22Rv1 (cell line): ENCODE measurements around the gene COMMD1.
"Not testable (repeated sequence)": the region's sequence is repeated elsewhere in the genome, so short reads cannot be mapped to it uniquely, and the experiment has no call there.

Experiments
- H3K27ac ChIP-seq: fragments of 450-650 bp; 2 replicates; pipeline ENCODE4 v1.5.1; 2017
- ZFX ChIP-seq: fragments of 450-650 bp; IDR thresholded peaks from 2 replicates; pipeline ENCODE4 v1.6.1; 2017; ENCODE audit warnings: antibody characterized with exemption, borderline replicate concordance
- TF ChIP-seq, protein P1 (sequence below): fragments of 450-650 bp; IDR thresholded peaks from 2 replicates; pipeline ENCODE4 v1.5.1; 2017; ENCODE audit warnings: mild to moderate bottlenecking

COMMD1 gene

DNA sequence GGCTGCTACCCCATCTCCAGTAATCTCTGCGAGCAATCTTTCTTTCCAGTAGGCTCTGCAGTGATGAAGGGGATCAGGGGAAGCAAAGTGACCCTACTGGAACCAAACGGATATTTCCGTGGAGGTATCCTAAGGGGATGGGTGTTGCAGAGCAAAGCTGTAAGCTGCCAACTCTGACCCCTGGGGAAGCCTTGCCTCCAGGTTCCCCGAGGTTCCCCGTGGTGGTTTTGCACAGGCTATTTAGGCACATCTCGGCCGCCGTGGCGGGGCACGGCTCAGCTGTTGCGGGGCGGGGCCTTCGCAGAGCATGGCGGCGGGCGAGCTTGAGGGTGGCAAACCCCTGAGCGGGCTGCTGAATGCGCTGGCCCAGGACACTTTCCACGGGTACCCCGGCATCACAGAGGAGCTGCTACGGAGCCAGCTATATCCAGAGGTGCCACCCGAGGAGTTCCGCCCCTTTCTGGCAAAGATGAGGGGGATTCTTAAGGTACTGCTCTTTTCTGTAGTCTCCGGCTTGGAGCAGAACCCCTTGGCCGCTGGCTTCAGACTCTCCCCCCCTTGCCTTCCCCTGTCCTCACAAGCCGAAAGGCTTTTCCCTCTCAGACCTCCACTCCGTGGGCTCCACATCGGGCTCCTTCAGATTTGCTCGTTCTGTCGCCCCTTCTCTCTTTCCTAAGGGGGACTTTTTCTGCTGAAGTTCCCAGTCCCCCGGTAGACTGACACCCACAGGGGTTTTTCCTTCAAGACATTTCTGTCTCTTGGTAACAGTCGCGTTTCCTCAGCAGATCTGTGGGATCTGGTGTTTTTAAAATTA is at the start of gene COMMD1:
Gene COMMD1, plus strand, starts transcription at position 303 of the 814 bp plus-strand sequence. Its CDS starts 5 bp downstream, at position 308.
- TF ChIP-seq ZFX = no peak
- TF ChIP-seq, protein P1, sequence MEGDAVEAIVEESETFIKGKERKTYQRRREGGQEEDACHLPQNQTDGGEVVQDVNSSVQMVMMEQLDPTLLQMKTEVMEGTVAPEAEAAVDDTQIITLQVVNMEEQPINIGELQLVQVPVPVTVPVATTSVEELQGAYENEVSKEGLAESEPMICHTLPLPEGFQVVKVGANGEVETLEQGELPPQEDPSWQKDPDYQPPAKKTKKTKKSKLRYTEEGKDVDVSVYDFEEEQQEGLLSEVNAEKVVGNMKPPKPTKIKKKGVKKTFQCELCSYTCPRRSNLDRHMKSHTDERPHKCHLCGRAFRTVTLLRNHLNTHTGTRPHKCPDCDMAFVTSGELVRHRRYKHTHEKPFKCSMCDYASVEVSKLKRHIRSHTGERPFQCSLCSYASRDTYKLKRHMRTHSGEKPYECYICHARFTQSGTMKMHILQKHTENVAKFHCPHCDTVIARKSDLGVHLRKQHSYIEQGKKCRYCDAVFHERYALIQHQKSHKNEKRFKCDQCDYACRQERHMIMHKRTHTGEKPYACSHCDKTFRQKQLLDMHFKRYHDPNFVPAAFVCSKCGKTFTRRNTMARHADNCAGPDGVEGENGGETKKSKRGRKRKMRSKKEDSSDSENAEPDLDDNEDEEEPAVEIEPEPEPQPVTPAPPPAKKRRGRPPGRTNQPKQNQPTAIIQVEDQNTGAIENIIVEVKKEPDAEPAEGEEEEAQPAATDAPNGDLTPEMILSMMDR = no peak
- peak within 1 kb of the TSS; percentile 43 for H3K27ac ChIP-seq

DNA sequence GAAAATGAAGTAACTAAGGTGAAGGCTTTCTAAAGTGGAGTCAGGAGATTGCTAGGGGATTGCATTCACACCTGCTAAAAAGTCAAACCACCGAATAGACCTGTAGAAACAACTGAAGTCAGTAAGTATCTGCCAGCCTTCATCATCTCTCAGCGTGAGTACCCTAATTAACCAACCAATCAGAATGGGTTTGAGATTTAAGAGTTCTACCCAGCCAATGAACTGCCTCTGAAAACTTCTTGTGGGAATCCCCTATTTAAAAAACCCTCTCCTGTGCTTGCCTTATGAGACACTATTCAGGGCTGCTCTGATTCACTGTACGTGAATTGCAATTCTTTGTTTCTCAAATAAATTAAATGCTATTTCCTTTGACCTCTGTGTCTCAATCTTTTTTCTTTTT is 48.2 kb upstream of the COMMD1 start:
- TF ChIP-seq ZFX = no peak
- TF ChIP-seq, protein P1 = no peak

DNA sequence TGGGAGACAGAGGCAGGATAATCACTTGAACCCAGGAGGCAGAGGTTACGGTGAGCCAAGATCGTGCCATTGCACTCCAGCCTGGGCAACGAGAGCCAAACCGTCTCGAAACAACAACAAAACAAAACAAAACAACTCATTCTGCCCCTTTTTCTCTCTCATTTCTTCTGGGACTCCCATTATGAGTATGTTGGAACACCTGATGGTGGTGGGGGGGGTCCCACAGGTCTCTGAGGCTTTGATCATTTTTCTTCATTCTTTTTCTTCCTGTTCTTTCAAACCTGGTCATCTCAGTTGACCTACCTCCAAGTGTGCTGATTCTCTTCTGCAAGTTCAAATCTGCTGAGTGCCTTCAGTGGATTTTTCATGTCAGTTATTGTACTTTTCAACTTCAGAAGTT is 43.4 kb upstream of the COMMD1 start:
- no peak for TF ChIP-seq ZFX
- TF ChIP-seq, protein P1 = no peak
- H3K27ac ChIP-seq = no peak overlapping the region

More for the DNA sequence above, 48.2 kb upstream of the COMMD1 start:
- no peak overlapping the region for H3K27ac ChIP-seq

DNA sequence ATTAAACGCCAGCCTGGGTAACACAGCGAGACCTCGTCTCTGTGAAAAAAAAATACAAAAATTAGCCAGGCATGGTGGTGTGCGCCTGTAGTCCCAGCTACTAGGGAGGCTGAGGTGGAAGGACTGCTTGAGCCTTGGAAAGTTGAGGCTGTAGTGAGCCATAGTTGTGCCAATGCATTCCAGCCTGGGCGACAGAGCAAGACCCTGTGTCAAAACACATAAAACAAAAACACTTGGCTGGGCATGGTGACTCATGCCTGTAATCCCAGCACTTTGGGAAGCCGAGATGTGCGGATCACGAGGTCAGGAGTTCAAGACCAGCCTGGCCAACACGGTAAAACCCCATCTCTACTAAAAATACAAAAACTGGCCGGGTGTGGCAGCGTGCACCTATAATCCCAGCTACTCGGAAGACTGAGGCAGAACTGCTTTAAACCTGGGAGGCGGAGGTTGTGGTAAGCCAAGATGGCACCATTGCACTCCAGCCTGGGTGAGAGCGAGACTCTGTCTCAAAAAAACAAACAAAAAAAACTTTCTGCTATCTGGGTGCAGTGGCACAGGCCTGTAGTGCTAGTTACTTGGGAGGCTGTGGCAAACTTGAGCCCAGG is 38.9 kb upstream of the COMMD1 start:
- H3K27ac ChIP-seq = not testable (repeated sequence)

DNA sequence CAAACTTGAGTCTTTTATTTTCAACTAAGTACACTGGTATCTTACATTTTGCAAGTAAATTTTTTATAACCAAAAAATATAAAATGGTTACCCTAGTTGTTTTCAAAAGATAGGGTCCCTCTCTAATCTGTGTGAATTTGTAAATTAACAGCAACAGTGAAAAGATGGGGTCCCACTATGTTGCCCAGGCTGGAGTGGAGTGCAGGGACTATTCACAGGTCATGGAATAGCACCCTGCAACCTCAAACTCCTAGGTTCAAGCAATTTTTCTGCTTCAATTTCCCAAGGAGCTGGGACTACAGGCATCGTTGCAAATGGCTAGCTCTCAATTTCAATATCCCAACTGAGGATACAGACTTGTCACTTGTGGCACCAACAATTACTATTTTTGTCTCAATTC is 29.1 kb upstream of the COMMD1 start:
- no peak overlapping the region for H3K27ac ChIP-seq
- TF ChIP-seq, protein P1 = no peak
- TF ChIP-seq ZFX = no peak

DNA sequence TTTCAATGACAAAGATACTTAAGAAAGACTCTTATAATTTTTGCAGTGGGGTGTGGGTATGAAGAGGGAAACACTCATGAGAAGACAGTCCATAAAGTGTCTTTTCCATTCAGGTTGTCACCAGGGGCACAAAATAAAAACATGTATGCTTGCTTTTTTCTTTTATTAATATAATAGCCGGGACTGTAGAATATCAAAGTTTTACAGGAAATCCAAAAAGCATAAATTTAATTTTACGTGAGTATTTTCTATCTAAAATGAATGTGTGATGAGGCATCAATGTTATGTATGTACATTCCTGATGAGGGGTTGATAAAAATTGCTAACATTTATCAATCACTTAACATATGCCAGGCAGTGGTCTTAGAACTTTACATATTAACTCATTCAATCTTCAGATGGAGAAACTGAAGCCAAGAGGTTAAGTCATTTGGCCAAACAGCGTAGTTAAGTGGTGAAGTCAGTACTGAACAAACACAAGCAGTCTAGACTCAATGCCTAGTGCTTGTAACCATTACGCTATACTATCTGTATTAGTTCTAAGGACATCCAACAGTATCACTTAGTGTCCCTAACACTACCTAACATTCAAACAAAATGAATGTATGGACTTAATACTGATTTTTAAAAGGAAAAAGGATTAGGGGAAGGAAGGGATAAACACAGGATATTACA is 27.8 kb upstream of the COMMD1 start:
- no peak overlapping the region for H3K27ac ChIP-seq
- TF ChIP-seq, protein P1 = no peak
- TF ChIP-seq ZFX = no peak

DNA sequence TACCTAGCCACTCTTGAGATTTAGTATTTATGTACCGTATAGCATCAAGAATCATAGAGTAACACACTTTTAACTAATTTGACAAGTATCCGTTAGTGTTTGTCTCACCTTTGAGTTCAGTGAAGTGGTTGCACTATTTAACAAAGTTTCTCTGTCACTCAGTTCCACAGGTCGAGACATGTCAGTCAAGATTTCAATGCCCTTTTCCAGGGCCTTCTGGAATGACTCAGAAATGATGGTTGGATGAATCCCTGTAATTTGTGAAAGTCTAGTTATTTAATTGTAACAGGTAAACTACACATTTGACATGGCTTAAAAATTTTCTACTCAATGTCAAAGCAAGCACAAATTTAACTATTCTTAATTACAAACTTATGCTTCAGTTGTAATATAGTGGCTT is 26.7 kb upstream of the COMMD1 start:
- no peak overlapping the region for H3K27ac ChIP-seq
- TF ChIP-seq, protein P1 = no peak
- TF ChIP-seq ZFX = no peak

DNA sequence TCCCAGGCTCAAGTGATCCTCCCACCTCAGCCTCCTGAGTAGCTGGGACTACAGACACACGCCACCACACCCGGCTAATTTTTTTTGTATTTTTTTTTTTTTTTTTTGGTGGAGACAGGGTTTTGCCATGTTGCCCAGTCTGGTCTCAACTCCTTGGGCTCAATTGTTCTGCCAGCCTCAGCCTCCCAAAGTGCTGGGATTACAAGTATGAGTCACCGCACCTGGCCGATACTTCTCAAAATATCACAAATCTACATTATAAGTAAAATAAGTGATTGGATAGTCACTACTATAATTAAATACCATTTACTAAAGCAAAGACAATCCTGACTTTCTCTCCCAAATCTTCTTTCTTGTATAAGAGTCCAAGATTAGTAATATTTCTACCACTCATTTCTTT is 26.1 kb upstream of the COMMD1 start:
- H3K27ac ChIP-seq = not testable (repeated sequence)
